GM23248 (cell line): Measurements from ENCODE around the gene WDFY1.

ENCODE experiments used
- EZH2 ChIP-seq: fragments of 200-600 bp; sonication (generic); IDR thresholded peaks from 2 replicates; pipeline ENCODE4 v1.6.1; 2018; ENCODE audit warnings: antibody characterized with exemption, mild to moderate bottlenecking; ENCODE audit not compliant: insufficient read depth, poor library complexity, severe bottlenecking
- EZH2phosphoT487 ChIP-seq: fragments of 200-600 bp; sonication (generic); IDR thresholded peaks from 2 replicates; pipeline ENCODE4 v1.6.1; 2018; ENCODE audit warnings: antibody characterized with exemption, moderate library complexity, mild to moderate bottlenecking, low read depth; ENCODE audit not compliant: insufficient read depth

GRCh38 chr2:223837287-223838061, 107.7 kb downstream of the WDFY1 start, which contains the start of gene AP1S3:
- TF ChIP-seq EZH2: no peak
- TF ChIP-seq EZH2phosphoT487: no peak
